MG63 (cell line): ENCODE data around the gene INAFM2. TPM values are rescaled to one million over a fixed set of nuclear protein-coding genes. Genes with fewer than 3 reads are reported as not detected.
A peak's percentile ranks its signal among the peaks of the same experiment; 100 is the strongest.

Experiments
- DNase-seq: peaks from one replicate; pipeline ENCODE4 v3.0.0-alpha.2; 2020
- H3K27me3 ChIP-seq: fragments of 250-450 bp; sonication (Bioruptor Pico); 2 replicates; pipeline ENCODE4 v1.5.1; 2020; ENCODE audit warnings: mild to moderate bottlenecking, moderate library complexity
- H3K36me3 ChIP-seq: fragments of 250-450 bp; sonication (Bioruptor Pico); 2 replicates; pipeline ENCODE4 v1.5.1; 2020; ENCODE audit warnings: mild to moderate bottlenecking, moderate library complexity
- H3K4me3 ChIP-seq: fragments of 250-450 bp; sonication (Bioruptor Pico); 2 replicates; pipeline ENCODE4 v1.5.1; 2020; ENCODE audit warnings: mild to moderate bottlenecking, moderate library complexity
- H3K9me3 ChIP-seq: fragments of 250-450 bp; sonication (Bioruptor Pico); 2 replicates; pipeline ENCODE4 v1.5.1; 2020; ENCODE audit warnings: mild to moderate bottlenecking, moderate library complexity
- total RNA-seq: library from RNA; depleted of rRNA; stranded (reverse); fragments of >200 nt; shearing (Covaris generic); gene quantifications from 2 replicates; pipeline ENCODE4 v1.2.3, GENCODE V29; 2014; ENCODE audit warnings: low replicate concordance

INAFM2 gene
- total RNA-seq, 1 experiment from 2014 or later, result 9.6 TPM

GRCh38 chr15:40354408-40355171, 31.1 kb downstream of the INAFM2 start:
- Histone ChIP-seq H3K27me3 (no peaks in the 10 kb centered on the region), H3K4me3 (no peak overlapping the region), H3K36me3 (no peaks in the 10 kb centered on the region), H3K9me3 (no peaks in the 10 kb centered on the region)
- no peak for DNase-seq

- DNase-seq, result no peak
- Histone ChIP-seq H3K27me3 (no peaks in the 10 kb centered on the region), H3K9me3 (no peaks in the 10 kb centered on the region), H3K36me3 (no peaks in the 10 kb centered on the region), H3K4me3 (no peak overlapping the region)
Observed at GRCh38 chr15:40355976-40356585, 32.6 kb downstream of the INAFM2 start.

DNA sequence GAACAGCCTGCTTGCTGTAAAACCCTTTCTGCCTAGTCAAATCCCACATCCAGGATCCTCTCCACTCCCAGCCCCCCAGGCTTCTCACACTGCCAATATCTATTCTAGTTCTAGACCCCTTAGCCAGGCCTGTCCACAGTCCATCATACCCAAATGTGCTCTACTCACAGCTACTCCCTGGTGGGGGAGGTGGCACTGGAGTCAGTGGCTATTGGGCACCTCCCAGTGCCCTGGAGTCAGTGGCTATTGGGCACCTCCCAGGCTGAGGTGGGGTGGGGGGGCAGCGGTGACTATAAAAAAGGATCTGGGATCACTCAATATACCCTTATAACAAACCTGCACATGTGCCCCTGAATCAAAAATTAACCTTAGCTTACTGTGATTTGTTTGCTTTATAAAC, 33.8 kb downstream of the INAFM2 start:
- no peaks in the 10 kb centered on the region for H3K36me3 ChIP-seq

GRCh38 chr15:40357723-40358470, 34.4 kb downstream of the INAFM2 start, which contains the start of gene DISP2:
Gene DISP2, plus strand, starts transcription at chr15:40358219. Its CDS starts 103 bp downstream, at chr15:40358322.
- H3K27me3 ChIP-seq, result no peaks in the 10 kb centered on the region
- H3K9me3 ChIP-seq, result no peaks in the 10 kb centered on the region
- peak; percentile 78 for DNase-seq
- H3K36me3 ChIP-seq, result no peaks in the 10 kb centered on the region
- H3K4me3 ChIP-seq, result peak within 1 kb of the TSS; percentile 52

More for the DNA sequence above, 33.8 kb downstream of the INAFM2 start:
- no peak for DNase-seq
- H3K9me3 ChIP-seq, result no peaks in the 10 kb centered on the region
- no peaks in the 10 kb centered on the region for H3K27me3 ChIP-seq
- H3K4me3 ChIP-seq, result no peak overlapping the region

DNA sequence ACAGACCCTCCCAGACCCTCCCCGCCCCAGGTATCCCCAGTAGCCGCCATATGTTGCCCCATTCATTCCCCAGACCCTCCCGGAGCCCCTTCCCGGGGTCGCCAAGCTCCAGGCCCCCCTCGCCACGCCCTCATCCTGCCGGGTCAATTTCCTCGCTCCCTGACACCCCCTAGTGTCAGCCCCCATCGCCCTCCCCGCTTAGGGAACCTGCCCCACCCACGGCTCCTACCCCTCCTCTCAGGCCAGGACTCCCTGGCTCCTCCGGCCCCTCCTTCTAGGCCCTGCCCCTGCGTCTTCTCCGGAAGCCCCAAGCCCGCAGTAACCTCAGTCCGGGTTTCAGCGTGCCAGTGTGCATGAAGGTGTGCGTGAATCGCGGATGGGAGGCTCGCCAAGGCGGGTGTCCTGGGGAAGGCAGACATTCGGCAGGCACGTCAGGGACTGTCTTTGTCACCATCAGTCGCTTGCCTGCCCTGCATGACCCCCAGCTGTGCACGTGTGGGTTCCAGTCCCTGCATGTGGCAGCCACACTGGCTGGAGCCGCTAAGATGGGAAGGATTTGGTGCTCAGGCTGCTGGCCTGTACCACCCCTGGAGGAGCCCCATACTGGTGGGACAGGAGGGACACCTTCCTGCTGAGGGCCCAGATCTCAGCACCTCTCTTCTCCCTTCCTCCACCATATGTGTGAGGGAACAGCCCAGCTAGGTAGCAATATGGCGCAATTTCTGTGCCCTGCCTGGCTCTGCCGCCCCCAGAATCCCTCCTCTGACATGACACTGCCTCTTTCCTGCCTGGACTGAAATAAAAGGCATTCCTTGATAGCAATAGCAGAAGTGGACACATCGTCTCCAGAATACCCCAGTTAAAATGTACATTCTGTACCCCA, 35.2 kb downstream of the INAFM2 start:
- DNase-seq, result peak; percentile 27
- Histone ChIP-seq H3K9me3 (no peaks in the 10 kb centered on the region), H3K27me3 (no peaks in the 10 kb centered on the region), H3K36me3 (no peaks in the 10 kb centered on the region), H3K4me3 (peak overlapping the region; percentile 52)

- Histone ChIP-seq H3K36me3 (no peaks in the 10 kb centered on the region), H3K27me3 (no peaks in the 10 kb centered on the region), H3K4me3 (no peak overlapping the region), H3K9me3 (no peaks in the 10 kb centered on the region)
- no peak for DNase-seq
Observed at GRCh38 chr15:40360015-40360414, 36.5 kb downstream of the INAFM2 start.

DNA sequence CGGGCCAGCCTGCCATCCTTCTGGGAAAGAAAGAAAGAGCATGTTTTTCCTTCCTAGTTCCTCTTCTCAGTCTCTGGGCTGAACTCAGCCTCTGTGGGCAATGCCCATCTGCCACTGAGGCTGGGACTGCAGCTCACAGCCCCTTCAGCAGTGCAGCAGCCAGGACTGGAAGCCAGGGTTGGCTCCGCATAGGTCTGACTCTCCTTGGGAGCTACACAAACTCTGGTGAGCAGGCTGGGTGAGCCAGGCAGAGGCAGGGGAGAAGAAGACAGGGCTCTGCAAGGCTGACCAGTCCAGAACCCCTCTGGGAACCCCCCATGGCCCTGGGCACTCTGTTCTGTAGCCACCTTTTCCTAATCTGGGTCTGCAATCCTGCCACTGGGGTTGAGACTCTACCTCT, 38.1 kb downstream of the INAFM2 start:
- Histone ChIP-seq H3K9me3 (no peaks in the 10 kb centered on the region), H3K27me3 (no peaks in the 10 kb centered on the region), H3K4me3 (no peak overlapping the region), H3K36me3 (no peaks in the 10 kb centered on the region)
- DNase-seq, result no peak

DNA sequence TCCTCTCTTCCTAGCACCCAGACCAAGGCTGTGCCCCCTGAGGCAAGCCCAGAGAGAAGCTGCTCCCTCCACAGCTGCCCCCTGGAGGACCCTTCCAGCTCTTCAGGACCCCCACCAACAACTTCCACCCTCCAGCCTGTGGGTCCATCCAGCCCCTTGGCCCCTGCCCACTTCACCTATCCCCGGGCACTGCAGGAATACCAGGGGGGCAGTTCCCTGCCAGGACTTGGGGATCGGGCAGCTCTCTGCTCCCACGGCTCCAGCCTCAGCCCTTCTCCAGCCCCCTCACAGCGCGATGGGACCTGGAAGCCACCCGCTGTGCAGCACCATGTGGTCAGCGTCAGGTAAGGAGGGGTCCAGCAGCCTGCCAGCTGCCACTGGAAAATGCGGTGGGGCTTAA, 40.1 kb downstream of the INAFM2 start:
- Histone ChIP-seq H3K9me3 (no peaks in the 10 kb centered on the region), H3K4me3 (no peak overlapping the region), H3K36me3 (no peaks in the 10 kb centered on the region), H3K27me3 (no peaks in the 10 kb centered on the region)
- no peak for DNase-seq

DNA sequence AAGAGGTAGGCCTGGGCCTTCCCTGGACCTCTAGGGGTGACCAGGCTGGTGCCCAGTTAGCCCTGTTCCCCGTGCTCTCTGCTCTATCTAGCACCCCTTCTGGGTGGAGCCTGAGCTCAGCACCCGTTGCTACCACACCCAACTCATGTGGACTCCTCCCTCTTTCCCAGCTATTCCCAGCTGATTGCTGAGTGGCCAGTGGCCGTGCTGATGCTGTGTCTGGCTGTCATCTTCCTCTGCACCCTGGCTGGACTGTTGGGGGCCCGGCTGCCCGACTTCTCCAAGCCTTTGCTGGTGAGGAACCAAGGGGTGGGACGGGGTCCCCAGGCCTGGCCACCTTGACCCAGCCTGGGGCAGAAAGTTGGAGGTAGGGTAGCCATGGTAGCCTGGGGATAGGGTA, 40.8 kb downstream of the INAFM2 start:
- H3K36me3 ChIP-seq, result no peaks in the 10 kb centered on the region
- DNase-seq, result no peak
- H3K9me3 ChIP-seq, result no peaks in the 10 kb centered on the region
- no peaks in the 10 kb centered on the region for H3K27me3 ChIP-seq
- no peak overlapping the region for H3K4me3 ChIP-seq

DNA sequence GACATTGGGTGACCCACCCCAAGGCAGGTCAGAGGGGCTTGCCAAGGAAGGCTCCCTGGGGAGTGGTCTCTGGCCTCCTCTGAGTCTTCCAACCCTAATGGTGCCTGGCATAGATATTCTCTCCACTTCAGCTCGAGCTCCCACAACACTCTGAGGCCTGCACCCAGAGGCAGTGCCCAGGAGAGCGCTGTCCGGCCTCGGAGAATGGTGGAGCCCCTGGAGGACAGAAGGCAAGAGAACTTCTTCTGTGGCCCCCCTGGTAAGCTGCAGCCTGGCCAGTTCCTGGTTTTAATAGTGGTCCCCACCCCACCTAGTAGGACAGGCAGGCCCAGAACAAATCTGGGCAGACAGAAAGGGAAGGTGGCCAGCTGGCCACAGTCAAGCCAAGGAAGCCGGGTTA, 41.5 kb downstream of the INAFM2 start:
- DNase-seq, result no peak
- Histone ChIP-seq H3K36me3 (no peaks in the 10 kb centered on the region), H3K27me3 (no peaks in the 10 kb centered on the region), H3K9me3 (no peaks in the 10 kb centered on the region), H3K4me3 (no peak overlapping the region)

DNA sequence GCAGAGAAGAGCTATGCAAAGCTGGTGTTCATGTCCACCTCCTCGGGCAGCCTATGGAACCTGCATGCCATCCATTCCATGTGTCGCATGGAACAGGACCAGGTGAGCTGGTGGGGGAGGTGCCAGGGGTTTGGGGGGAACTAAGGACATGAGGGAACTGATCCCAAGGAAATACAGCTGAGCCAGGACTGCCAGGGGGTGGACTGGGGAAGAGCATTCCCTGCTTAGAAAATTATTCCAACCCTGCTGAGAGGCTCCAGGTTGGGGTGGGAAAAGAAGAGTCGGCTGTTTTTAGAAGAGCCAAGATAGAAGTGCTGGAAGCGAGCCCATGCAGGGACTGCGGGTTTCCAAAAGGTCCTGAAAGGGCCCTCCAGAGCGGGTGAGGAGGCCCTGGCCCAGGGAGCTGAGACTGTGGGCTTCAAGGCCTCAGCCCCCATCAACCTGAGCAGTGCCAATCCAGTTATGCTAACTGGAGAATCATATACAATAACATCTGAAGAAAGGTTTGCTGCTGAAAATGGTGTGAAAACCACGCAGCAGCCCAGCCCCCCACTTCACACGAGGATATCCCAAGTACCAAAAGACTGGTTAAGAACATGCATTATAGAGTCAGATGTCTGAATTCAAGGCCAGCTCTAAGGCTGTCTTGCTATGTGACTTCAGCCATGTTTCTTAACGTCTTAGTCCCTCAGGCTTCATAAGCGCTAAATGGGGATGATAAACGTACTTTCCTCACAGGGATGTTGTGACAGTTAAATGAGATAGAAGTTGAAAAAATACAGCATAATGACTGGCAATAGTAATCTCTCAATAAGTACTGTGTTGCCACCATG, 42.3 kb downstream of the INAFM2 start:
- Histone ChIP-seq H3K27me3 (no peaks in the 10 kb centered on the region), H3K36me3 (no peaks in the 10 kb centered on the region), H3K9me3 (no peaks in the 10 kb centered on the region), H3K4me3 (no peak overlapping the region)
- no peak for DNase-seq

GRCh38 chr15:40366457-40367370, 43.2 kb downstream of the INAFM2 start:
- H3K4me3 ChIP-seq, result no peak overlapping the region
- H3K36me3 ChIP-seq, result no peaks in the 10 kb centered on the region
- H3K9me3 ChIP-seq, result no peaks in the 10 kb centered on the region
- no peaks in the 10 kb centered on the region for H3K27me3 ChIP-seq
- DNase-seq, result peak; percentile 74

GRCh38 chr15:40367371-40367685, 43.8 kb downstream of the INAFM2 start:
- DNase-seq, result no peak

DNA sequence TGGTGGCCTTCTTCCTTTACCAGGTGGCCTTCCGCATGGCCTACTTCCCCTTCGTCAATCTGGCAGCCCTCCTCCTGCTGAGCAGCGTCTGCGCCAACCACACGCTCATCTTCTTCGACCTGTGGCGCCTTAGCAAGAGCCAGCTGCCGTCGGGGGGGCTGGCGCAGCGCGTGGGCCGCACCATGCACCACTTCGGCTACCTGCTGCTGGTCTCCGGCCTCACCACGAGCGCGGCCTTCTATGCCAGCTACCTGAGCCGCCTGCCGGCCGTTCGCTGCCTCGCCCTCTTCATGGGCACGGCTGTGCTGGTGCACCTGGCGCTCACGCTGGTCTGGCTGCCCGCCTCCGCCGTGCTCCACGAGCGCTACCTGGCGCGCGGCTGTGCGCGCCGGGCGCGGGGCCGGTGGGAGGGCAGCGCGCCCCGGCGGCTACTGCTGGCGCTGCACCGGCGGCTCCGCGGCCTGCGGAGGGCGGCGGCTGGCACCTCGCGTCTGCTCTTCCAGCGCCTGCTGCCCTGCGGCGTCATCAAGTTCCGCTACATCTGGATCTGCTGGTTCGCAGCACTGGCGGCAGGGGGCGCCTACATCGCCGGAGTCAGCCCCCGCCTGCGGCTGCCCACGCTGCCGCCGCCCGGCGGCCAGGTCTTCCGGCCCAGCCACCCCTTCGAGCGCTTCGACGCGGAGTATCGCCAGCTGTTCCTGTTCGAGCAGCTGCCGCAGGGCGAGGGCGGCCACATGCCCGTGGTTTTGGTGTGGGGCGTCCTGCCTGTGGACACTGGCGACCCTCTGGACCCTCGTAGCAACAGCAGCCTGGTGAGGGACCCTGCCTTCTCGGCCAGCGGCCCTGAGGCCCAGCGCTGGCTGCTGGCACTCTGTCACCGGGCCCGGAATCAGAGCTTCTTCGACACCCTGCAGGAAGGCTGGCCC, 44.5 kb downstream of the INAFM2 start:
- DNase-seq, result peak; percentile 75
- no peaks in the 10 kb centered on the region for H3K9me3 ChIP-seq
- no peak overlapping the region for H3K4me3 ChIP-seq
- H3K27me3 ChIP-seq, result no peaks in the 10 kb centered on the region
- H3K36me3 ChIP-seq, result no peaks in the 10 kb centered on the region

More at GRCh38 chr15:40367371-40367685, 43.8 kb downstream of the INAFM2 start:
- Histone ChIP-seq H3K4me3 (no peak overlapping the region), H3K36me3 (no peaks in the 10 kb centered on the region), H3K9me3 (no peaks in the 10 kb centered on the region), H3K27me3 (no peaks in the 10 kb centered on the region)
